ENCODE data around the gene DNAJC16. TPM values are rescaled to one million over a fixed set of nuclear protein-coding genes. Genes with fewer than 3 reads are reported as not detected.
A peak's percentile ranks its signal among the peaks of the same experiment; 100 is the strongest.

DNAJC16 gene
- total RNA-seq, 3 donors from 2014 or later (not counting 1 experiment from before 2014, with no cell fraction given) = 18.6 to 22.8 (median 18.7) TPM

GRCh38 chr1:15621975-15622374 is 95.3 kb downstream of the DNAJC16 start:
- H3K4me3 Mint-ChIP-seq = no peak overlapping the region

GRCh38 chr1:15622712-15623373 is 96.2 kb downstream of the DNAJC16 start:
- intact Hi-C loops (cut with micrococcal nuclease) = no loop called here
- no peak overlapping the region for H3K27ac ChIP-seq (ENCODE audit: low read length)
- no peaks in the 10 kb centered on the region for H3K9me3 ChIP-seq (ENCODE audit: control insufficient read depth, insufficient read depth, low read length)
- peaks cover 16% of the 10 kb centered on the region for H3K4me1 ChIP-seq (ENCODE audit: control insufficient read depth, insufficient read depth, low read length)
- no peak for TF ChIP-seq CTCF (IDR thresholded peaks at IDR 0.05)
- Mint-ChIP-seq H3K36me3 (no peaks in the 10 kb centered on the region), H3K4me3 (no peak overlapping the region), H3K27ac (peak overlapping the region in 1 of 2 donors; percentile 7), H3K9me3 (no peaks in the 10 kb centered on the region), H3K4me1 (peaks cover 50 to 57% of the 10 kb centered on the region in 2 donors), H3K27me3 (ENCODE audit: low read depth in 2 of 2) (no peaks in the 10 kb centered on the region)
- H3K27me3 ChIP-seq (ENCODE audit: control insufficient read depth, insufficient read depth, low read length) = no peaks in the 10 kb centered on the region
- DNase-seq = no peak
- H3K4me3 ChIP-seq (ENCODE audit: low read length) = no peak overlapping the region
- 93% methylated on average over 5 of the region's 7 CpGs for WGBS (ENCODE audit: insufficient coverage)
- ATAC-seq = no peak
- H3K36me3 ChIP-seq (ENCODE audit: control insufficient read depth, insufficient read depth, low read length) = peaks cover 12% of the 10 kb centered on the region

More at GRCh38 chr1:15621975-15622374, 95.3 kb downstream of the DNAJC16 start:
- Mint-ChIP-seq H3K27ac (peak overlapping the region in 1 of 2 donors; percentile 20), H3K27me3 (ENCODE audit: low read depth in 2 of 2) (no peaks in the 10 kb centered on the region), H3K4me1 (peaks cover 50 to 52% of the 10 kb centered on the region in 2 donors), H3K9me3 (no peaks in the 10 kb centered on the region), H3K36me3 (no peaks in the 10 kb centered on the region)
- Histone ChIP-seq H3K4me3 (ENCODE audit: low read length) (no peak overlapping the region), H3K27ac (ENCODE audit: low read length) (no peak overlapping the region), H3K27me3 (ENCODE audit: control insufficient read depth, insufficient read depth, low read length) (no peaks in the 10 kb centered on the region), H3K9me3 (ENCODE audit: control insufficient read depth, insufficient read depth, low read length) (no peaks in the 10 kb centered on the region), H3K36me3 (ENCODE audit: control insufficient read depth, insufficient read depth, low read length) (peaks cover 6% of the 10 kb centered on the region), H3K4me1 (ENCODE audit: control insufficient read depth, insufficient read depth, low read length) (peaks cover 19% of the 10 kb centered on the region)
- ATAC-seq = no peak
- no peak for TF ChIP-seq CTCF (IDR thresholded peaks at IDR 0.05)
- 100% methylated on average over 3 of the region's 5 CpGs for WGBS (ENCODE audit: insufficient coverage)
- no peak for DNase-seq
- intact Hi-C loops (cut with micrococcal nuclease) = no loop called here

- H3K9me3 ChIP-seq (ENCODE audit: control insufficient read depth, insufficient read depth, low read length) = no peaks in the 10 kb centered on the region
- intact Hi-C loops (cut with micrococcal nuclease) = no loop called here
- H3K4me3 ChIP-seq (ENCODE audit: low read length) = no peak overlapping the region
- H3K27ac ChIP-seq (ENCODE audit: low read length) = no peak overlapping the region
- no peak for ATAC-seq
- Mint-ChIP-seq H3K27ac (peak overlapping the region in 1 of 2 donors; percentile 7), H3K36me3 (no peaks in the 10 kb centered on the region), H3K4me1 (peaks cover 44 to 51% of the 10 kb centered on the region in 2 donors), H3K9me3 (no peaks in the 10 kb centered on the region), H3K4me3 (no peak overlapping the region), H3K27me3 (ENCODE audit: low read depth in 2 of 2) (no peaks in the 10 kb centered on the region)
- WGBS (ENCODE audit: insufficient coverage) = 100% methylated on average over 4 of the region's 6 CpGs
- no peak for TF ChIP-seq CTCF (IDR thresholded peaks at IDR 0.05)
- no peaks in the 10 kb centered on the region for H3K27me3 ChIP-seq (ENCODE audit: control insufficient read depth, insufficient read depth, low read length)
- no peak for DNase-seq
- peaks cover 13% of the 10 kb centered on the region for H3K4me1 ChIP-seq (ENCODE audit: control insufficient read depth, insufficient read depth, low read length)
- H3K36me3 ChIP-seq (ENCODE audit: control insufficient read depth, insufficient read depth, low read length) = peaks cover 12% of the 10 kb centered on the region
Measured at GRCh38 chr1:15623435-15623834, 96.8 kb downstream of the DNAJC16 start.

All from natural killer cell (primary cell).